WERI-Rb-1 (cell line): ENCODE data around the gene IL1RAPL2.
"Not testable (repeated sequence)": the region's sequence is repeated elsewhere in the genome, so short reads cannot be mapped to it uniquely, and the experiment has no call there.

Experiments used
- DNase-seq: peaks from one replicate; pipeline ENCODE4 v3.0.0-alpha.2; 2020
- H3K27ac ChIP-seq: fragments of 250-450 bp; sonication (Bioruptor Pico); 2 replicates; pipeline ENCODE4 v1.5.1; 2020; ENCODE audit warnings: mild to moderate bottlenecking, moderate library complexity
- H3K27me3 ChIP-seq: fragments of 250-450 bp; sonication (Bioruptor Pico); 2 replicates; pipeline ENCODE4 v1.5.1; 2021; ENCODE audit warnings: mild to moderate bottlenecking, low read depth, moderate library complexity; ENCODE audit not compliant: insufficient read depth, severe bottlenecking
- H3K36me3 ChIP-seq: fragments of 250-450 bp; sonication (Bioruptor Pico); 2 replicates; pipeline ENCODE4 v1.5.1; 2020; ENCODE audit warnings: mild to moderate bottlenecking, moderate library complexity
- H3K4me3 ChIP-seq: 2 replicates; pipeline ENCODE4 v1.5.1; 2011; ENCODE audit warnings: low read depth, mild to moderate bottlenecking, control low read depth, low read length
- H3K9me3 ChIP-seq: fragments of 250-450 bp; sonication (Bioruptor Pico); 2 replicates; pipeline ENCODE4 v1.5.1; 2021; ENCODE audit warnings: mild to moderate bottlenecking, moderate library complexity; ENCODE audit not compliant: severe bottlenecking
- CTCF ChIP-seq: IDR thresholded peaks from 2 replicates; pipeline ENCODE4 v1.5.1; 2011; ENCODE audit warnings: low read depth, mild to moderate bottlenecking, control low read depth, inconsistent platforms, low read length

IL1RAPL2 gene

GRCh38 chrX:105662248-105662647 is 1096.2 kb downstream of the IL1RAPL2 start:
- peaks cover 12% of the 10 kb centered on the region for H3K27me3 ChIP-seq
- H3K9me3 ChIP-seq, result no peaks in the 10 kb centered on the region
- H3K27ac ChIP-seq, result no peak overlapping the region
- no peak overlapping the region for H3K4me3 ChIP-seq
- no peak for TF ChIP-seq CTCF
- no peak for DNase-seq
- H3K36me3 ChIP-seq, result no peaks in the 10 kb centered on the region

GRCh38 chrX:105664243-105664642 is 1098.2 kb downstream of the IL1RAPL2 start:
- no peak for DNase-seq
- TF ChIP-seq CTCF, result no peak
- Histone ChIP-seq H3K27ac (no peak overlapping the region), H3K36me3 (no peaks in the 10 kb centered on the region), H3K4me3 (no peak overlapping the region), H3K9me3 (no peaks in the 10 kb centered on the region), H3K27me3 (peaks cover 14% of the 10 kb centered on the region)

GRCh38 chrX:105684288-105684687 is 1118.3 kb downstream of the IL1RAPL2 start:
- H3K4me3 ChIP-seq, H3K36me3 ChIP-seq: not testable (repeated sequence)

GRCh38 chrX:105694839-105695238 is 1128.8 kb downstream of the IL1RAPL2 start:
- no peaks in the 10 kb centered on the region for H3K36me3 ChIP-seq
- no peak for DNase-seq
- TF ChIP-seq CTCF, result no peak
- no peak overlapping the region for H3K4me3 ChIP-seq
- peaks cover 3% of the 10 kb centered on the region for H3K27me3 ChIP-seq
- no peaks in the 10 kb centered on the region for H3K9me3 ChIP-seq
- H3K27ac ChIP-seq, result no peak overlapping the region

More at GRCh38 chrX:105684288-105684687, 1118.3 kb downstream of the IL1RAPL2 start:
- not testable (repeated sequence) for DNase-seq, H3K9me3 ChIP-seq, H3K27ac ChIP-seq
- peaks cover 20% of the 10 kb centered on the region for H3K27me3 ChIP-seq

GRCh38 chrX:105695451-105695850 is 1129.5 kb downstream of the IL1RAPL2 start:
- Histone ChIP-seq H3K27me3 (peaks cover 3% of the 10 kb centered on the region), H3K9me3 (no peaks in the 10 kb centered on the region), H3K36me3 (no peaks in the 10 kb centered on the region), H3K27ac (no peak overlapping the region), H3K4me3 (no peak overlapping the region)
- TF ChIP-seq CTCF, result no peak
- DNase-seq, result no peak

- H3K9me3 ChIP-seq, result no peaks in the 10 kb centered on the region
- DNase-seq, result no peak
- H3K36me3 ChIP-seq, result no peaks in the 10 kb centered on the region
- TF ChIP-seq CTCF, result no peak
- H3K4me3 ChIP-seq, result no peak overlapping the region
- H3K27ac ChIP-seq, result no peak overlapping the region
- peaks cover 3% of the 10 kb centered on the region for H3K27me3 ChIP-seq
Observed at GRCh38 chrX:105696870-105697269, 1130.9 kb downstream of the IL1RAPL2 start.
